ENCODE data around the gene PTPN13.

Gene PTPN13

DNA sequence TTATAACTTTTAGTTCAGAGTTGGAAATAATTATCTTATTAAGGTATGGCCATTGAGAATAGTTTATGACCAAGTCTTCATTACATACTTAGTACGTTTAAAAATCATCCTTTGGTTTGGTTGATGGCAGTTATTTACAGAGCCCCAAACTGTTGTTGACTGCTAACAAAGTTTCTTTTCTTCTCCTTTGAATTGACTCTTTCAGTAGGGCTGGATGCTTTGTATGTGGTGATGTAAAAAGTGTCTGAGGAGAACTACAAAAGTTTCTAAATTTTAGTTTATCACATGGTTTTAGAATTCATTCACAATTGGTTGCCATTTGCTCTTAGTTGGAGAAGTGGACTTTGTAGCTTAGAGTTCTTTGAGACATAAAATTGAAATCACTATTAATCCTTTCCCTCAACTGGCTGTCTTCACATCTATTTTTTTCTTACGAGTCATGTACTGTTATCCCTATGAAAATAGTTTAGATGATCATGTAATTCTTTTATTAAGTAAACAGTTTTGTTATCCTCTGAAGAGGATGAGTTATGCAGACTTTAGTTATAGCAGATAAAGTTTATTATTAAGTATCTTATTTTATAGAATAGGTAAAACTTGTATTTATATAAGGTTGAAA, 14.8 kb downstream of the PTPN13 start:
- TF ChIP-seq, protein P1, sequence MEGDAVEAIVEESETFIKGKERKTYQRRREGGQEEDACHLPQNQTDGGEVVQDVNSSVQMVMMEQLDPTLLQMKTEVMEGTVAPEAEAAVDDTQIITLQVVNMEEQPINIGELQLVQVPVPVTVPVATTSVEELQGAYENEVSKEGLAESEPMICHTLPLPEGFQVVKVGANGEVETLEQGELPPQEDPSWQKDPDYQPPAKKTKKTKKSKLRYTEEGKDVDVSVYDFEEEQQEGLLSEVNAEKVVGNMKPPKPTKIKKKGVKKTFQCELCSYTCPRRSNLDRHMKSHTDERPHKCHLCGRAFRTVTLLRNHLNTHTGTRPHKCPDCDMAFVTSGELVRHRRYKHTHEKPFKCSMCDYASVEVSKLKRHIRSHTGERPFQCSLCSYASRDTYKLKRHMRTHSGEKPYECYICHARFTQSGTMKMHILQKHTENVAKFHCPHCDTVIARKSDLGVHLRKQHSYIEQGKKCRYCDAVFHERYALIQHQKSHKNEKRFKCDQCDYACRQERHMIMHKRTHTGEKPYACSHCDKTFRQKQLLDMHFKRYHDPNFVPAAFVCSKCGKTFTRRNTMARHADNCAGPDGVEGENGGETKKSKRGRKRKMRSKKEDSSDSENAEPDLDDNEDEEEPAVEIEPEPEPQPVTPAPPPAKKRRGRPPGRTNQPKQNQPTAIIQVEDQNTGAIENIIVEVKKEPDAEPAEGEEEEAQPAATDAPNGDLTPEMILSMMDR (IDR thresholded peaks at IDR 0.05) = no peak
- no peaks in the 10 kb centered on the region for H3K27me3 ChIP-seq (ENCODE audit: control insufficient read depth, insufficient read depth, low read length)
- no peaks in the 10 kb centered on the region for H3K9me3 ChIP-seq (ENCODE audit: control insufficient read depth, low read length)
- no peaks in the 10 kb centered on the region for H3K36me3 ChIP-seq (ENCODE audit: control insufficient read depth, insufficient read depth, low read length)
- no peak overlapping the region for H3K4me2 ChIP-seq (ENCODE audit: low read length)
- no peak overlapping the region for H3K9ac ChIP-seq
- no peak overlapping the region for H2AFZ ChIP-seq
- no peaks in the 10 kb centered on the region for H3K4me1 ChIP-seq
- H3K27ac ChIP-seq = no peak overlapping the region
- H3K4me3 ChIP-seq (ENCODE audit: low read depth, low read length) = no peak overlapping the region
- H3K79me2 ChIP-seq = peaks cover 5% of the 10 kb centered on the region

DNA sequence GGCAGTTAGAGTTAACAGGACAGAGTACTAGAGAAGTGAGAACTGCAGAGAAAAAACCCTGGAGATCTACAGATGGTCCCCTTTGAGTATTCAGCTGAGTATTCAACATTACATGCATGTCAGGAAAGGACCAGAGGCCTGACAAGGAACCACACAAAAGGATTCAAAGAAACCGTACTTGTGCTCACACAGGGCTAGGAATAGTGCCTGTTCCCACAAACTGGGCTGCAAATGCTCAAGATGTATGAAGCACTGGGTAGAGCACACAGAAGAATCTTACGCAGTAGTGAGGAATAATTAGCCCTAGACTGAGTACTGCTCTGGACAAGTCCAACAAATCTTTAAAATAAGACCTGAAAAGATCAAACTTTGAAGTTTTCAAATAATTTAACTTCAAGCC, 17.6 kb downstream of the PTPN13 start:
- no peaks in the 10 kb centered on the region for H3K4me1 ChIP-seq
- TF ChIP-seq, protein P1 (IDR thresholded peaks at IDR 0.05) = no peak
- H3K36me3 ChIP-seq (ENCODE audit: control insufficient read depth, insufficient read depth, low read length) = no peaks in the 10 kb centered on the region
- H3K27me3 ChIP-seq (ENCODE audit: control insufficient read depth, insufficient read depth, low read length) = no peaks in the 10 kb centered on the region
- no peak overlapping the region for H3K9ac ChIP-seq
- no peaks in the 10 kb centered on the region for H3K79me2 ChIP-seq
- H3K9me3 ChIP-seq (ENCODE audit: control insufficient read depth, low read length) = no peaks in the 10 kb centered on the region
- no peak overlapping the region for H2AFZ ChIP-seq
- H3K4me3 ChIP-seq (ENCODE audit: low read depth, low read length) = no peak overlapping the region
- H3K27ac ChIP-seq = no peak overlapping the region
- H3K4me2 ChIP-seq (ENCODE audit: low read length) = no peak overlapping the region

DNA sequence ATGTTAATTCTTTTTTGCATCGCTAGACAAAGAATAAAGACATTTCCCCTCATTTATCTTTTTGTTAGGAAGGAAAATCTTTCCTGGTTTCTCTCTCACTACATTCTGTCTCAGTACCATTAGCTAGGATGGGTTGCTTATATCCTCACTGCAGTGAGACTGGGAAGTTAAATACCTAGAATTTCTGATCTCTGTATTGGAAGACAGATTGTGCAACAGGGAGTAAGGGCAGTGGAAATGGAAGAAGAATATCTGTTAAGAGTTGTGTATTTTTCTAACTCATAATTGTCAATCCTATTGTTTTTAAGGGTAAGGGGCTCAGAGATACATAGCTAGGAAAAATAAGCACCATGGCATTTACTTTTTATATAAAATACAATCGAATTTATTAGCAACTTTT, 19.6 kb downstream of the PTPN13 start:
- no peak overlapping the region for H3K9ac ChIP-seq

DNA sequence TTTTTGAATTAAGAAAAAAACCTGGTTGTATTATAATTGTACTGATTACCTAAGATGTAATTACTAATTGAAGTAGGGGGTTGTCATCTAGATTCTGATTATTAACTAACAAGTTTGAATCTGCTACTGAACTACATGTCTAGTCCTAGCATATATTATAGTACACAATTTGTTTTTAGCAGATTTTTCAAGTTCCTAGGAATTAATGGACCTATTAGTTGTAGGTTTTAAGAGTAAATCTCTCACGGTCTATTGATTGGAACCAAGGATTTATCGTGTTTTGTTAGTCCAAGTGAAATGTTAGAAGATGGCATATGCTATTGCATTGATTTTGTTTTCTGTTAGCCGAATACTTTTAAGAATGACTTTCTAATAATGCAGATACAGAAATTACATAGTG, 20.8 kb downstream of the PTPN13 start:
- no peak overlapping the region for H3K4me3 ChIP-seq (ENCODE audit: low read depth, low read length)
- H2AFZ ChIP-seq = no peak overlapping the region
- no peaks in the 10 kb centered on the region for H3K36me3 ChIP-seq (ENCODE audit: control insufficient read depth, insufficient read depth, low read length)
- H3K27me3 ChIP-seq (ENCODE audit: control insufficient read depth, insufficient read depth, low read length) = no peaks in the 10 kb centered on the region
- no peak overlapping the region for H3K27ac ChIP-seq
- no peaks in the 10 kb centered on the region for H3K79me2 ChIP-seq
- TF ChIP-seq, protein P1 (IDR thresholded peaks at IDR 0.05) = no peak
- no peaks in the 10 kb centered on the region for H3K4me1 ChIP-seq
- H3K4me2 ChIP-seq (ENCODE audit: low read length) = no peak overlapping the region
- no peak overlapping the region for H3K9ac ChIP-seq
- H3K9me3 ChIP-seq (ENCODE audit: control insufficient read depth, low read length) = no peaks in the 10 kb centered on the region

More for the DNA sequence above, 19.6 kb downstream of the PTPN13 start:
- TF ChIP-seq, protein P1 (IDR thresholded peaks at IDR 0.05) = no peak
- H2AFZ ChIP-seq = no peak overlapping the region
- no peak overlapping the region for H3K27ac ChIP-seq
- no peaks in the 10 kb centered on the region for H3K36me3 ChIP-seq (ENCODE audit: control insufficient read depth, insufficient read depth, low read length)
- H3K27me3 ChIP-seq (ENCODE audit: control insufficient read depth, insufficient read depth, low read length) = no peaks in the 10 kb centered on the region
- no peaks in the 10 kb centered on the region for H3K9me3 ChIP-seq (ENCODE audit: control insufficient read depth, low read length)
- no peaks in the 10 kb centered on the region for H3K4me1 ChIP-seq
- no peak overlapping the region for H3K4me2 ChIP-seq (ENCODE audit: low read length)
- H3K4me3 ChIP-seq (ENCODE audit: low read depth, low read length) = no peak overlapping the region
- H3K79me2 ChIP-seq = no peaks in the 10 kb centered on the region

DNA sequence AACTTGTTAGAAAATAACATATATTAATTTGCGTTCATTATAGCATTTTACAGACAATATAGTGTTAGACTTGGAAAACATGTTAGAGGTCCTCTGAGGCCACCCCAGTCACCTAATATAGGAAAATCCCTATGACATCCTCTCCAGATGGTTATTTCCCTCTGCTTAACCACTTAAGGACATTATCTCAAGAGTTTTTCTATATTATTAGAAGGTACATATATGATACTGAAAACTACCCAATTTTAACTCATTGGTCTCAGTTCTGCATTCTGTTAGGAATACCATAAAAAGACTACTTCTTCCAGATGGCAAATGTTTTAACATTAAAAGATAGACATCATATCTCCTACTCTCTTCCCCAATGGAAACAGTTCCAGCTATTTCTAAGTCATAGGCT, 21.4 kb downstream of the PTPN13 start:
- H3K4me2 ChIP-seq (ENCODE audit: low read length) = no peak overlapping the region
- no peaks in the 10 kb centered on the region for H3K79me2 ChIP-seq
- H3K4me1 ChIP-seq = no peaks in the 10 kb centered on the region
- TF ChIP-seq, protein P1 (IDR thresholded peaks at IDR 0.05) = no peak
- no peaks in the 10 kb centered on the region for H3K9me3 ChIP-seq (ENCODE audit: control insufficient read depth, low read length)
- no peak overlapping the region for H3K27ac ChIP-seq
- no peaks in the 10 kb centered on the region for H3K36me3 ChIP-seq (ENCODE audit: control insufficient read depth, insufficient read depth, low read length)
- H3K9ac ChIP-seq = no peak overlapping the region
- H2AFZ ChIP-seq = no peak overlapping the region
- H3K27me3 ChIP-seq (ENCODE audit: control insufficient read depth, insufficient read depth, low read length) = no peaks in the 10 kb centered on the region
- H3K4me3 ChIP-seq (ENCODE audit: low read depth, low read length) = no peak overlapping the region
